ENCODE data around the gene KDR. TPM values are rescaled to one million over a fixed set of nuclear protein-coding genes. Genes with fewer than 3 reads are reported as not detected.
A peak's percentile ranks its signal among the peaks of the same experiment; 100 is the strongest.

KDR gene
- polyA plus RNA-seq, 1 donor from 2014 or later = not detected

DNA sequence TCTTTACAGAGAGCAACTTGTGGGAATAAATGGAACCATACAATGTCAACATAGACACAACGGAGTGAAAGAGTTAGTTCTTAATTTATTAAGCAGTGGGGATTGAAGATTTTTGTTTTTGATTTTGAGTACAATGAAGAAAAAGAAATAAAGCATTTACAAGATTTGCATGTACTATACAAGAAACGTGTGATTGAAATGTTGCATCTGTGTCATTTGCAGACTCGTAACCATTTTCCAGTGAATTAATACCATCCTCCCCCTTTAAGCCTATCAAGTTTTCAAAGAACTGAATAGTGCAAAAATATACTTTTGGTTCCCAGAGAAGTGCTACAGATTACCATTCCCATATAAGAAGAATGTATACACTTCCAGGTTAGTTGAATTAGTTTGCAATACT is 8.6 kb upstream of the KDR start:
- H3K36me3 Mint-ChIP-seq = no peaks in the 10 kb centered on the region
- no peaks in the 10 kb centered on the region for H3K27me3 Mint-ChIP-seq
- no peak overlapping the region for H3K4me3 Mint-ChIP-seq
- H3K27ac Mint-ChIP-seq = no peak overlapping the region
- H3K9me3 Mint-ChIP-seq = peaks cover 0 to 1% (median 0%) of the 10 kb centered on the region in 3 donors
- no peaks in the 10 kb centered on the region for H3K4me1 Mint-ChIP-seq

DNA sequence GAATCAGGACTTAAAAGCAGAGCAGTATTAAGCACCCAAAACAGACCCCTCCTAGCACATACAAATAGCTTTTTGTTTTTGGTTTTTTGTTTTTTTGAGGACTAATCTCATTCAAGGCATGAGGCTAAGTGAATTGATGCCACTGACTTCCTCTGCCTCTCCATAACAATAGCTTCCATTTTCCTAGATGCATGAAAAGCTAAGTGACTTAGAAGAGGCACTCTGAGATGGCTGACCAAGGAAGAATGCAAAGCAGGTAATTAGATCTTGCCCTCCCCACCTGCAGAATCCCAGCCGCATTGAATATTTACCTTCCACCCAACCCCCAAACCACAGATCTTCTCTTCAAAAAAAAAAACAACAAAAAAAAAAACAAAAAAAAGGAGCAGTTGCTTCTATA is 7.4 kb upstream of the KDR start:
- Mint-ChIP-seq H3K27me3 (no peaks in the 10 kb centered on the region), H3K9me3 (peaks cover 0 to 5% (median 0%) of the 10 kb centered on the region in 3 donors), H3K4me1 (no peaks in the 10 kb centered on the region), H3K4me3 (no peak overlapping the region), H3K27ac (no peak overlapping the region), H3K36me3 (no peaks in the 10 kb centered on the region)

DNA sequence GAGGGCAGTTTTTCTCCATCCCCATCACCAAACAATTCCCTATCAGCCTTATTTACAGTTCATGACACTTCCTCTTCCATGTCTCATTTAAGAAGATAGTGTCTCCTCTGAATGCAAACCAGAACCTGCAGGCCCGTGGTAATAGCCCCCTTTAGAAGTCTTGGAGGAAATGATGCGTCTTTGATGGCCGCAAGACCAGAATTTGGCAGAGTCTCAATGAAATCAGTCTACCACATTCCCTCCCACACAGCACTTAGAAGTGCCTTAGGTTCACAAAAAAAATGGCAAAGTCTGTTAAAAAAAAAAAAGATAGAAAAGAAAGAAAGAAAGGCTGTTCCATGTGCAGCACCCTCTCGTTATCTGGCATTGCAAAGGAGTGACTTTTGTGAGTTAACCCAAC is 2.1 kb upstream of the KDR start:
- Mint-ChIP-seq H3K36me3 (no peaks in the 10 kb centered on the region), H3K27ac (no peak overlapping the region), H3K9me3 (peaks cover 0 to 3% (median 0%) of the 10 kb centered on the region in 3 donors), H3K4me3 (no peak overlapping the region), H3K27me3 (peaks cover 25% of the 10 kb centered on the region), H3K4me1 (peaks cover 0 to 1% (median 0%) of the 10 kb centered on the region in 3 donors)

DNA sequence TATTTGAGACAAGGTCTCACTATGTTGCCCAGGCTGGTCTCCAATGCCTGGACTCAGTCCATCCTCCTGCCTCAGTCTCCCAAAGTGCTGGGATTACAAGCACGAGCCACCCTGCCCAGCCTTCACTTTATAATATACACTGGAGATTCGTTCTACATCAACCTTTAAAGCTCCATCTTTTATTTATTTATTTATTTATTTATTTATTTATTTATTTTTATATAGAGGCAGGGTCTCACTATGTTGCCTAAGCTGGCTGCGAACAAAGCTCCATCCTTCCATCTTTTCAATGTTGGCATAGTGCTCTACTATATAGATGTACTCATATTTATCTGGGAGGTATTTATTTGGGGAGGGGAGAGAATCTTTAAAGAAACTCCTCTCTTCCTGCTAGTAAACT is 1.7 kb upstream of the KDR start:
- Mint-ChIP-seq H3K27me3 (peaks cover 25% of the 10 kb centered on the region), H3K4me3 (no peak overlapping the region), H3K36me3 (no peaks in the 10 kb centered on the region), H3K4me1 (peaks cover 0 to 1% (median 0%) of the 10 kb centered on the region in 3 donors), H3K27ac (no peak overlapping the region), H3K9me3 (peaks cover 0 to 3% (median 0%) of the 10 kb centered on the region in 3 donors)

DNA sequence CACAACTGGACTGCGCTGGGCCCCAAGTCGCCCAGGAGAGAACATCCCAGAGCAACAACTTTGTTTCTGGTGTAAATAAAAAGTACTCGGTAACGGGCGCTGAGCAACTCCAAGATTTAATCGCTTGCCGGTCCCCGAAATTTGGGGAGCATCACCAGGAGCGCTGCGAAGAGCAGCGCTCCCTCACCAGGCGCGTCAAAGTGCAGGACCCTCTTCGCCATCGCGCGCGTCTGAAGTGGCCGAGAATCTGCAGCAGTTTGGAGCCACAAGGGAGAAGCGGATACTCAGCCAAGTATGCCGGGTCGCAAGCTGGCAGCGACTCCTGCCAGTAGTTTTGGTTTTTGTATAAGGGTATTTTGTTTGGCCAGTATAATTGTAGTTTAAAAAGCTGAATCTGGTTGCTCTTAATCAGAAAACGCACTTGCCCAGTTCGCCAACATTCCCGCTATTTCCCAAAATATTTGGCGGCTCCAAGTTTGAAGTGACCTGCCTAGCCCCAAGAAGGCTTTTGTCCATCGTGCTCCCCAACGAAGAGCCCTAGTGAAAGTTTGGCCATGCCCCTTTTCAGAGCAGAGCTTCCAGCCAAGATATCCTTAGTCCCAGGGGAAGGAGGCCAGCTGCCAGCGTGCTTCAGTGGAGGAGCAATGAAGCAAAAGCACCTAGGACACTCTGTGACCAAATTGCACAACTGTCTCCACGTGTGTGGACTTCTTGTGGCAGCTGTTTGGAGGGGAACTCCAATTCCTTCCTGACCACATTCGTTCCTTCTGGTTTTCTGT is 557 bp upstream of the KDR start:
- no peaks in the 10 kb centered on the region for H3K36me3 Mint-ChIP-seq
- peak overlapping the region in 1 of 4 donors; percentile 22 for H3K4me3 Mint-ChIP-seq
- peaks cover 0 to 3% (median 0%) of the 10 kb centered on the region in 3 donors for H3K9me3 Mint-ChIP-seq
- H3K27me3 Mint-ChIP-seq = peaks cover 25% of the 10 kb centered on the region
- H3K27ac Mint-ChIP-seq = no peak overlapping the region
- peaks cover 0 to 1% (median 0%) of the 10 kb centered on the region in 3 donors for H3K4me1 Mint-ChIP-seq

DNA sequence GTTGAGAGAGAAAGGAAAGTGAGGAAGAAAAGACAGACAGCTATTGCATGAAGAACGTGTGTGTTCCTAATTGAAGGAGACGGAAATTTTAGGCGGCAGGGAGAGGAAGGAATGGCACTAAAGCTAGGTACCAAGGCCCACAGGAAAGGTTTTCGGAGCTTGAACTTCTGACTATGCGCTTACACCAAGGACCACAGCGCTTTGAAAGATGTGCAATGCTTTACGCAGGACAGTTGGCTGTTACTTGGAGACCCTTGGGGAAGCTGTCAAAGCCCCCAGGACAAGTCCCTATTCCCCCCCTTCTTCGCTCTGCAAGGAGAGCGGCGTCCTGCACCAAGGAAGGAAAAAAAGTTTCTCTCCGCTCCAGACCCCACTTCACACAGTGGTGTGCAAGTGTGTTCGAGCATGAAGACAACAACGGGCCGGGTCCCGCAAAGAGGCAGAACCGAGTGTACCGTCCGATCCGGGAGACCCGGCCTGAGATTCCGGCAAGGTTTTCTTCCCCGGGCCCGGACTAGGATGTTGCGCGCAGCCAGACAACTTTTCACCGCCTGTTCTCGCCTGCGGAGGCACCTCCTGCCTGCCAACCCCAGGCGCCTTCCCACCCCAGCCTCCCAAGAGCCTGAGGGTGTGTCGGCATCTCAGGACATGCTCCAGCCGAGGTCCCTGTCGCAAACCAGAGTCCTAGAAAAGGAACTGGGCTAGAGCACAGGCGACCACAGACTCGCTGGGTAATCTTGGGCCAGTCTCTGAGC is 896 bp downstream of the KDR start:
- H3K4me1 Mint-ChIP-seq = peaks cover 0 to 1% (median 0%) of the 10 kb centered on the region in 3 donors
- no peak overlapping the region for H3K27ac Mint-ChIP-seq
- H3K4me3 Mint-ChIP-seq = peak overlapping the region in 1 of 4 donors; percentile 23
- no peaks in the 10 kb centered on the region for H3K36me3 Mint-ChIP-seq
- peaks cover 25% of the 10 kb centered on the region for H3K27me3 Mint-ChIP-seq
- peaks cover 0 to 4% (median 0%) of the 10 kb centered on the region in 3 donors for H3K9me3 Mint-ChIP-seq

DNA sequence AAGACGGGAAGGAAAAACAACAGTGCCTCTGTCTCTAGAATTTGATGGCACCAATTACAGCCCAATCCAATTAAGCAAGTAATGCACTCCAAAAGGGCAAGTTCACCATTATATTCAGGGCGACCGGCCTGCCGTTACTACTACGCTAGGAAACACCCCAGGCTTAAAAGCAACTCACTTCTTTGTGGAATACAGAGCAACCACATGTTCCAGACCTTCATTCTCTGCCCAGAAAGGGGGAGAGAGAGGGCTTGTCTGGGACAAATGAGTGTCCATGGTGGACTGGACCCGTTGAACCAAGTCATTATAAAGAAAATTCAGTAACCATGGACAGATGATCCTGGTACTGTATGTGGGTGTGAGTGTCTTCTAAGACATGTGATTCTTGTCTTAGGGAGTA is 1.6 kb downstream of the KDR start:
- Mint-ChIP-seq H3K27ac (no peak overlapping the region), H3K9me3 (peaks cover 0 to 3% (median 0%) of the 10 kb centered on the region in 3 donors), H3K4me1 (peaks cover 0 to 1% (median 0%) of the 10 kb centered on the region in 3 donors), H3K36me3 (no peaks in the 10 kb centered on the region), H3K27me3 (peaks cover 25% of the 10 kb centered on the region), H3K4me3 (no peak overlapping the region)

DNA sequence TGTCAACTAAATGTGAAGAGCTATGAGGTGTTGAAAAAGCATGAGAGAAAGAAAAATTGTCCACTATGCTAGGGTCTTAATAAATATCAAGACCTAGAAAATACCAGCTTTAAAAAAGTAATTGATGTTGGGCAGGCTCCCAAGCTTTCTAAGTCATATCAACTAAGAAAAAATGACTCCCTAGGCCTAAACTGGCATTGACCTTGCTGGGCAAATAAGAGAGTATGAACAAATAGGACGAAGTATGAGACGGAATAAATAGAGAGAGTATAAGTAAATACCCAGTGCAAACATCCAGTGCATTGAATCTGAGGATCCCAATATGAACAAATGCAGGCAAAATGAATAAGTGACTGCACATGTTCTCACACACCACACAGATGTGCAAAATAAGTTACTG is 3.2 kb downstream of the KDR start:
- peaks cover 0 to 1% (median 0%) of the 10 kb centered on the region in 3 donors for H3K9me3 Mint-ChIP-seq
- H3K27me3 Mint-ChIP-seq = peaks cover 25% of the 10 kb centered on the region
- peaks cover 0 to 1% (median 0%) of the 10 kb centered on the region in 3 donors for H3K4me1 Mint-ChIP-seq
- H3K4me3 Mint-ChIP-seq = no peak overlapping the region
- H3K27ac Mint-ChIP-seq = no peak overlapping the region
- no peaks in the 10 kb centered on the region for H3K36me3 Mint-ChIP-seq

DNA sequence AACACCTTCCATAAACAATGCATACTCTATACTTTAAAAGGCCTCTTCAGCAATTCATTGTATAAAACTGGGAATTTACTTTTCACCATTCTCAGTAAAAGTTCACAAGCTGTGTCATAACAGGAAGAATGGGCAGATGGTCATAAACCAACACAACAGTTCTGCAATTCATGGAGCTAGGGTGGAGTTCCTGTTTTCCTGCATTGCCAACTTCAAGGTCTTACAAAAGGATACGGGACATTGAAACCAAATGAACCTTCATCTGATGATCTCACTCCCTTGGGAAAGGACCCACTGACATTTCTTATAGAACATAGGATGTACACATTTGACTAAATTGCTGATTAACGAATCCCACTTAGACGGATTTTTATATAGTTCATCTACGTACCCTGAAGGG is 4.1 kb downstream of the KDR start:
- Mint-ChIP-seq H3K27me3 (peaks cover 18% of the 10 kb centered on the region), H3K27ac (no peak overlapping the region), H3K4me3 (no peak overlapping the region), H3K36me3 (no peaks in the 10 kb centered on the region), H3K4me1 (peaks cover 0 to 1% (median 0%) of the 10 kb centered on the region in 3 donors), H3K9me3 (peaks cover 0 to 1% (median 0%) of the 10 kb centered on the region in 3 donors)

GRCh38 chr4:55118397-55118796 is 7.0 kb downstream of the KDR start:
- Mint-ChIP-seq H3K27ac (no peak overlapping the region), H3K9me3 (peaks cover 0 to 1% (median 0%) of the 10 kb centered on the region in 3 donors), H3K4me3 (peak overlapping the region in 1 of 4 donors; percentile 28), H3K4me1 (no peaks in the 10 kb centered on the region), H3K36me3 (no peaks in the 10 kb centered on the region), H3K27me3 (peaks cover under 1% of the 10 kb centered on the region)

DNA sequence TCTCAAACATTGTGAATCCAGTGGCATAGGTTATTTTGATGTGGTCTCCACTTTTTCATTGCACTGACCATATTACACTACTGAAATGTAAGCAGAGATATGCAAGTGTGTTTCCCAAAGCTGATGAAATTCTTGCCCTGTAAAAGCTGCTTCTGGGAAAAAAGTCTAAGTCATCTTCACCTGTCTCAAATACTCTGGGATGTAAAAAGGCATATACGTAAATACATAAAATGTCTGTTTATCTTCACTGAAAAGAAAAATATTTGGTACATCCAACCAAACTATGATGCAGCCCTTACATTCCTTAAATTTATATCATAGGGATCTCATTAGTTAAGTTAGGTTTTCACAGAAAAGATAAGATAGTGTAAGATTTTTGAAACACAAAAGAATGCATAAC is 7.9 kb downstream of the KDR start:
- H3K27me3 Mint-ChIP-seq = peaks cover 2% of the 10 kb centered on the region
- H3K4me3 Mint-ChIP-seq = no peak overlapping the region
- no peaks in the 10 kb centered on the region for H3K36me3 Mint-ChIP-seq
- H3K27ac Mint-ChIP-seq = no peak overlapping the region
- H3K4me1 Mint-ChIP-seq = no peaks in the 10 kb centered on the region
- peaks cover 0 to 1% (median 0%) of the 10 kb centered on the region in 3 donors for H3K9me3 Mint-ChIP-seq

GRCh38 chr4:55116450-55116849 is 8.9 kb downstream of the KDR start:
- Mint-ChIP-seq H3K9me3 (peaks cover 0 to 1% (median 0%) of the 10 kb centered on the region in 3 donors), H3K27me3 (peaks cover 2% of the 10 kb centered on the region), H3K4me1 (no peaks in the 10 kb centered on the region), H3K36me3 (no peaks in the 10 kb centered on the region), H3K4me3 (no peak overlapping the region), H3K27ac (peak overlapping the region in 1 of 3 donors; percentile 13)

- Mint-ChIP-seq H3K9me3 (peaks cover 0 to 5% (median 0%) of the 10 kb centered on the region in 3 donors), H3K4me1 (no peaks in the 10 kb centered on the region), H3K36me3 (no peaks in the 10 kb centered on the region), H3K27me3 (peaks cover 2% of the 10 kb centered on the region), H3K27ac (no peak overlapping the region), H3K4me3 (no peak overlapping the region)
These were observed 13.8 kb downstream of the KDR start for GRCh38 chr4:55111601-55112000.

DNA sequence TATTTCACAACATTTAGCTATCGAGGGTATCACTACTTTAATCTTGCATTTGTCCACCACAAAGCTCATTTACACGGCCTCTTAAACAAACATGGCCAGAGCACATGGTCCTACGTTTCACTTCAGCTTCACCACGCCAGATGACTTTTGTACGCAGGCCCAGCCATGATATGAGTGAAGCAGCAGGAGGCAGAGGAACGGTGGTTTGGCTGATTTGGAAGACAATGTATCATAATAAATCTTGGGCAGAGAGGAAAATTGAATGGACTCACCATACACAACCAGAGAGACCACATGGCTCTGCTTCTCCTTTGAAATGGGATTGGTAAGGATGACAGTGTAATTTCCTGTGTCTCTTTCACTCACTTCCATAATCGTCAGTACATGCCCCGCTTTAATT is 15.3 kb downstream of the KDR start:
- no peaks in the 10 kb centered on the region for H3K36me3 Mint-ChIP-seq
- H3K27ac Mint-ChIP-seq = no peak overlapping the region
- H3K4me3 Mint-ChIP-seq = no peak overlapping the region
- H3K27me3 Mint-ChIP-seq = peaks cover 2% of the 10 kb centered on the region
- no peaks in the 10 kb centered on the region for H3K4me1 Mint-ChIP-seq
- H3K9me3 Mint-ChIP-seq = peaks cover 0 to 5% (median 5%) of the 10 kb centered on the region in 3 donors

- Mint-ChIP-seq H3K9me3 (peaks cover 3 to 5% (median 5%) of the 10 kb centered on the region in 3 donors), H3K27me3 (no peaks in the 10 kb centered on the region), H3K4me3 (no peak overlapping the region), H3K36me3 (no peaks in the 10 kb centered on the region), H3K4me1 (no peaks in the 10 kb centered on the region), H3K27ac (no peak overlapping the region)
These were observed 18.3 kb downstream of the KDR start for GRCh38 chr4:55107054-55107453.
